ENCODE results near the gene KCNJ15.
"Not testable (repeated sequence)": the region's sequence is repeated elsewhere in the genome, so short reads cannot be mapped to it uniquely, and the experiment has no call there.

Gene KCNJ15

DNA sequence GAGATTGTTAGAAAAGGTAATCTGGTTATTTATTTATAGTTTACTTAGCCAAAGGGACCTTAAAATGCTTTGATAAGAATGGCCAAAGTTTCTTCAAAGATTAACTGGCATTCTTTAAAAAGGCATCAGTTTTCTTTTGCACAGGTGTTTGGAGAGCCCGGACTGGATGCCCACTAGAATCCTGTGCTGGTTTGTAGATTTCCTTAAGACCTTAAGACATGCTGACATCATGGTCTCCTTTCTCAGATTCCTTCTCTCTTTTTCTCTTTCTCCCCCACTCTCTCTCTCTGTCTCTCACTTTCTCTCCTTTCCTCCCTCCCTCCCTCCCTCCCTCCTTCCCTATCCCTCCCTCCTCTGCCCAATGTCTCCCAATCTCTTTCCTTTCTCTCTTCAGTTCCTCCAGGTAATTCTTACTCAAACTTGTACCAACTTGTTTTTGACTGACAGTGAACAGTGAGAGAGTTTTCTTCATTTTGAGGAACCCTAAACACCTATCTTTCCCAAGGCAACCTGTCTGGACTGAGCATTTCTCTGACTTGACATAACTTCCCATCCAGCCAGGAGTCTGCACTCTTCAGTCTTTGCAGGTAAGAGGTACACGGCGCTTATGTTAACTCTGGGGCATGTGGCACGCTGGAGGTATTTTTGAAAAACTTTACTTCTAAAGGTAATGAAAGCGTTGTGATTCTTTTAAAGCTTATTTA is at the start of gene KCNJ15:
Gene KCNJ15, plus strand, starts transcription at position 393 of the 704 bp plus-strand sequence. CDS start 42,271 bp downstream, outside the sequence.
- no peak for DNase-seq

DNA sequence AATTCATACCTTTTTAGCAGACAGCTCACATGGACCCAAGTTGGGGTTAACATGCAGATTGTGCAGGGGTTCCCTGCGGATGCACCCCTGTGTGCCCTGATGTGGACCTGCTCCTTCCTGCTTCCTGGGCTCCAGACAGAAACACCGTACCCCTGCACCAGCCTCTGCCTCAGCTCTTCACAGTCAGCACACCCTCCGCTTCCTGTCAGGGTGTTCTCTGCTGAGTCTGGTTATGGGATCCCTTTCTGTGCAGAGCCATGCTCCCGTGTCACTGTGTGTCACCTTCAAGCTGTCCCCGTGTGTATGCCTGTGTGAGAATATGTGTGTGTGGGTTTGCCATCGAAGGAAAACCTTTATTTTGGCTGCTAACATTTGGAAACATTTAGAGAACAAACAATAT is 48.7 kb upstream of the KCNJ15 start:
- no peak for DNase-seq

DNA sequence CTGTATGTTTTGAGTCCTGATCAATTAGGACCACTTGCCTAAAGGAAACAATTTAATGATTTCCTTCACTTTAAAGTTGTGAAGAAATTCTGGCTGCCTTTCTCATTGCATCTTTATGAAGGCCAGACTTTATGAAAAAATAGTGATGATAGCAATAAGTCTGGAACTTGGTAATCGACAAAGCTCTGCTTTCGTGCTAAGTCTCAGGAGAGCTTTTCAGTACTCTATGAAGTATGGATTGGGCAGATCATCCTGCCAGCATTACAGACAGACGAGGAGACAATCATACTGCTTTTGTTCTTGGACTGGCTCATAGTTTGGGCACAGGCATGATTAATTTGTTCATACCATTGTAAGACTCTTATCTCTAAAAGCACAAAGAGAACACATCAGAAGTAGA is 45.5 kb upstream of the KCNJ15 start:
- DNase-seq = no peak

DNA sequence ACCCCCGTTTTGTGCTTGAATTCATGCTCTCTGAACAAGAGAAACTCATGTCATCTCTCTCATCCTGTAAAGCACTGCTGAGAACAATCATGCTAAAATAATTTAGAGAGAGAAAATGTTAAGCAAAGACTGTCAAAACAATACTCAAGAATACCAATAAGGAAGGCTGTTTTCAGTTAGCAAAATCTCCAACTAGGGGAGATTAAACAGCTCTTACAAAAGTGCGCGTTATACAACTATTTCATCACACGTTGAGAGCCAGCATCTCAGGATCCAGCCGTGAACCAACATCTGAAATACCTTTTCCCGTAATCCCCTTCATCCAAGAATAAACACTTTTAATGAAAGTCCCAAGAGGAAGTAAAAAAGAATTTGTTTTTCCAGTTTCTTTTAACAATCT is 44.1 kb upstream of the KCNJ15 start:
- DNase-seq = no peak

DNA sequence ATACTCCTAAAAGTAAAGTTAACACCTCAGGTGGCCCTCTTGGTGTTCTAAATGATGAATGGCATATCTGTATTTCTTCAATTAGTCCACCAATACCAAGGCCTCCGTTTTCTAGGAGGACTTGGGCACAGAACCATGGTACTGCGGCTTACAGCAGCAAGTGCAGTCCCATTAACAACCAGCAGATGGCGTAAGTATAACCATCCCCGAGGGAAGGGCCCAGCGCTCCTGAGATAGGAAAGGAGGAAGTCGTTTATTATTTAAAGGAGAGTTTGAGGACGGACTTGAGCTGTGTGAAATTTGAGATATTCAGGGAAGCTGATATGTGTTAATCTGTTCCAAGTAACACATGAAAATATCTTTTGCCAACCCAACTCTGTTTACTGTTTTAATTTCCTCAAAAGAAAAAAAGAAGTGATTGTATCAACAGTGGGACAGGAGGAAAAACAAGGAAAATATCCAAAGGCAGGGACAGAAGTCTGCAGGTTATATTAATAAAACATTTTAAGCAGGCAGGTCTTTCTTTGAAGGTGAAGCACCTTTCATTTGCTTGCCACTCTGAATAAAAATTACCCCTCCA is 37.7 kb upstream of the KCNJ15 start:
- DNase-seq = peak; percentile 39

DNA sequence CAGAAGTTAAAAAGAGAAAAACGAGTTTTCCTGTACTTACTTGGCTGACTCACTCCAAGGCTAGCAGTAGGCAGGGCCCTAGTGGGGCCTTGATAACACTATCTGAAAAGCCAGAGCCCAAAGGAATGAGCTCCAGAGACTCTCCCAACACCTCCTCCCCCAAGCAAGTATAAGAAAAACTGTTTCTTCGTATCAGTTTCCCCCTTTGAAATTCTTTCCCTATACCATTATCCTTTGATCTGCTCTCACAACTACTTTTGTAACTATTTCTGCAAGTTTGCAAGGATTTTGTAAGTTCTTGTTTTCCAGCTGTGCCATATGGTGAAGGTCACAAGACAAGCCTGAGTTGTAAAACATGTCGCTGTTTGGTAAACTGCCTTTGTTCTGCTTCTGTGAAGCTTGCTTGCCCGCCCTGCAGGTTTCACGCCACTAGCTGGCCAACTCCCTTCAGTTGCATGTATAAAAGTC is 36.5 kb upstream of the KCNJ15 start:
- no peak for DNase-seq

DNA sequence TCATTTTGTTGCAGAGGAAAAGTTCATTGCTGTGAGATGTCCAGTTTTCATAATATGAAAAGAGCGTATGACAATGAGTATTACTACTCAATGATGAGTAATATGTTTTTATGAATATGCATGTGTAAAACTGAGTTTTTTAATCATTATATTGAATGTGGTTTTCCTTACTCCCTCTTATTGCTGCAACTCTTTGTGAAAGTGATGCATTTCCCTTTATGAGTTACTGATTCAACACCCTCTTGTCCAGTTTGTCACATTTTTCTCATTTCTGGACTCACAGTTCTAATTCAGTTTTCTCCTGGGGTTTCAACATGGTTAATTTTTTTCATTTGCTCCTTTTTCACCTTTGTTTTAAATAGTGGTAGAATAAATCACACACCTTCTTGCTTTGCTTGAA is 35.2 kb upstream of the KCNJ15 start:
- no peak for DNase-seq

DNA sequence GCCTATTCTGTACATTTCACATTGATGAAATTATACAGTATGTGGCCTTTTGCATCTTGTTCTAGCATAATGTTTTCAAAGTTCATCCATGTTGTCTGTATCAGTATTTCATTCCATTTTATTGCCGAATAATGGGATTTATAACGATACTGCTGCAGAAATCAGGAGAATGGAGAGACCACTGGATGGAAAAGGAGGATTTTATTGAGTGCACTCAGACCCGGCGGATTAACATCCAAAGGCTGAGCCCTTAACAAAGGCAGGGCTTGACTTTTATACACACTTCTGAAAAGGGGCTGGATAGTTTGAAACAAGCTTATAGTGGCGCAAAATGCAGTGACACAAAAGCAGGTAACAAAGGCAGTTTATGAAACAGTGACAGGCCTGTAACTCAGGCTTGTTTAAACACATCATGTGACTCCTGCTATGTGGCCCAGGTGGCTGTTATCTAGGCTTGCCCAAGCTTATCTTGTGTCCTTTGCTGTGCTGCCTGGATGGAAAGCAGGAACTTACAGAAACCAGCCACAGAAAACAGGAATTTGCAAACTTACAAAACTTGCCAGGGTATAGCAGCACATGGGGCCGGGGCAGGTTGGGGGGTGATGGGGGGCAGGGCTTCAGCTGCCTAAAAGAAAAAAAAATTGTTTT is 32.8 kb upstream of the KCNJ15 start:
- no peak for DNase-seq

DNA sequence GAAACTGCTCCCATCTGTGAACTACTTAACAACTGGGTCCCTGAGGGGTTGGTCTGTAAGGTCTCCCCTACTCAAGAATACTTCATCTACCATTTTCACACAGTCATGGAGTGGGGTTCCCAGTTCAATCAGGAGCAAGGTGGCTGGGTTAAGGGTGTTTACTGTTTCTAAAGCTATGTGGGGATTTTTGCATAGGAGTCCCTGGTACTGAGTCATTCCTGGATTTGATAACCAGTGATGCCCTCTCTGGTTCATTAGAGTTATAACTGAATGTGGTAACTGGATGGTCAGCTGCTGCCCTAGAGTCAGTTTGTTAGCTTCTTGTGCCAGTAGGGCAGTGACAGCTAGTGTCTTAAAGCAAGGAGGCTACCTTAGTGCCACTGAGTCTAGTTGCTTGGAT is 29.4 kb upstream of the KCNJ15 start:
- DNase-seq = no peak

DNA sequence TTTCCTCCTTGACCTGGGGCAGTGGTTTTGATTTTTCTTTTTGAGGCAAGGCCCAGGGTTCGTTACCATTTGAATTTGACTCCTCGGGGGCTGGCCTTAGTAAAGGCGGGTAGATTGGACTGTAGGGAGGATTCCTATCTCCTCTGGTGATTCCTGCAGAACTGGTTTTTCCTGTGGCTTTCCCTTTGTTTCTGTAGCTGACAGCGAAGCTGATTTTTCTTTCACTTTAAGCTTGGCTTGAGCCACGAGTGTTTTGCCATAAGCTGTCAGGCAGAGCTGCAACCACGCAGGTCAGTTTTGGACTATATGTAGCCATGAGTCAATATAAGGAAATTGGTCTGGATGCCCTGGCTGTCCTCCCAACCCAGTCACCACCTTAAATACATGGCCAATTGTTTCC is 28.7 kb upstream of the KCNJ15 start:
- DNase-seq = no peak

DNA sequence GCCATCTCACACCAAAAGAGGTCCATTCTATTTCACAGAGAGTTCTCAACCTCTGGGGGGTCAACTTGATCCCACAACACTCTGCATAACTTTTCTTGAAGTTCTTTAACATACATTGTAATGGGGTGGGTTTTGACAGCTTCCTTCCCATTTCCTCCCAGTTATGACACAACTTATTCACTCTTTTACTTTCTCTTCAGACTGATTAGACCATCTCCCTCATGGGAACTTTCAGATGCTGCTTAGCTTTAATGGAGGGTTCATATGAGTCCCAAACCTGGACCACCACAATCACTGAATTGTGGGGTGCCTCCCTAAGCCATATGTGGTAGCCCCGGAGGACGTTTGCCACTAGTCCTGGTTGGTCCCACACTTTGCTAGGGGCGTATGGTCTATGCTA is 28.3 kb upstream of the KCNJ15 start:
- no peak for DNase-seq

DNA sequence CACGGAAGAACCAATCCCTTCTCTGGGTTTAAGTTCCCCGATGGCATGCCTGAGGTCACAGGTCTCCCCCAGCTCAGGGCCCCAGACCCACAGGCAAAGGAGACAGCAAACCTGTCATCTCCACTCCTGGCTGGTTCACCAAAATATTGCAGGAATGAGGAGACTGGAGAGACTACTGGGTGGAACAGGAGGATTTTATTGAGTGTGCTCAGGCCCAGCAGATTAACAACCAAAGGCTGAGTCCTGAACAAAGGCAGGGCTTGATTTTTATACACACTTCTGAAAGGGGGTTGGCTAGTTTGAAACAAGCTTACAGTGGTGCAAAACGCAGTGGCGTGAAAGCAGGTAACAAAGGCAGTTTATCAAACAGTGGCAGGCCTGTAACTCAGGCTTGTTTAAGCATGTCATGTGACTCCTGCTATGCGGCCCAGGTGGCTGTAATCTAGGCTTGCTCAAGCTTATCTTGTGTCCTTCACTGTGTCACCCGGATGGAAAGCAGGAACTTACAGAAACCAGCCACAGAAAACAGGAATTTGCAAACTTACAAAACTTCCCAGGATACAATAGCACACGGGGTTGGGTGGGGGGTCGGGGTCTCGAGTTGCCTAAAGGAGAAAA is 27.4 kb upstream of the KCNJ15 start:
- DNase-seq = no peak

DNA sequence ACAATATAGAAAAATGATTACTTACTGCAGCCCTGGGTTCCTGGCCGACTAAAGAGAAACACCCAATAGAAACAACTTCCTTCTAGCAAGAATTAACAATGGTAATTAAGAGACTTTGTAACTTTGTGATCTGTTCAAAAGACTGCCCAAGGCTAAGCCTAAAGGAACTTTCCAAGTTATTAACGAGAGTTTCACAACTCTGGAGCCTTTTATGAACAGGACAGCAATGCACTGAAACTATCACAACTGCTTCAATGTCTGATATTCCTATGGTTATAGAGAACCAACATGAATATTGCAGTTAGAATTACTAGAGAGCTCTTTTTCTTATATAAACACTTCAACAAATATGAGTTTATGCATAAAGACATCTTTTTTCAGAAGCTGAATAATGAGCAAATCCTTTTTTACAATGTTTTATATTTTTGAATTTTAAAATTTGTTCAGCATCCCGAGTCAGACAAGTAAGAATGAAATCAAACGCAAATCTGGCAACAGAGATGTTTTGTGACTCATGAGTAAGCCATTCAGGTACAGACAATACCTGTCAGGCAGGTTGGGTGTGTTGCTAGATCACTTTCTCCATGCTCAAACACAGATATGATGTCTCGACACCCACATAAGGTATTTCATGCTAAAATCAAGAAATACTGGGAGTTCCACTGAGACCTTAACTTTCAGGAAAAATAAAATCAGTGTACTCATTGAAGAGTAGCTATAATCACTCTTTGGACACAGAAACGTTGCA is 22.2 kb upstream of the KCNJ15 start:
- no peak for DNase-seq

DNA sequence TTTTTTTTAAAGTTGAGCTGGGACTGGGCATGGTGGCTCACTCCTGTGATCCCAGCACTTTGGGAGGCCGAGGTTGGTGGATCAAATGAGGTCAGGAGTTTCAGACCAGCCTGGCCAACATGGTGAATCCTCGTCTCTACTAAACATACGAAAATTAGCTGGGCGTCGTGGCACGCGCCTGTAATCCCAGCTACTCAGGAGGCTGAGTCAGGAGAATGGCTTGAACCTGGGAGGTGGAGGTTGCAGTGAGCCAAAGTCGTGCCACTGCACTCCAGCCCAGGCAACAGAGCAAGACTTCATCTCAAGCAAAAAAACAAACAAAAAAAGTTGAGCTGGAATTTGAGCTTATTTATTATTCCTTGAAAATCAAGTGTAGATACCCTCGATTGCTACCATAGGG is 21.5 kb upstream of the KCNJ15 start:
- not testable (repeated sequence) for DNase-seq

DNA sequence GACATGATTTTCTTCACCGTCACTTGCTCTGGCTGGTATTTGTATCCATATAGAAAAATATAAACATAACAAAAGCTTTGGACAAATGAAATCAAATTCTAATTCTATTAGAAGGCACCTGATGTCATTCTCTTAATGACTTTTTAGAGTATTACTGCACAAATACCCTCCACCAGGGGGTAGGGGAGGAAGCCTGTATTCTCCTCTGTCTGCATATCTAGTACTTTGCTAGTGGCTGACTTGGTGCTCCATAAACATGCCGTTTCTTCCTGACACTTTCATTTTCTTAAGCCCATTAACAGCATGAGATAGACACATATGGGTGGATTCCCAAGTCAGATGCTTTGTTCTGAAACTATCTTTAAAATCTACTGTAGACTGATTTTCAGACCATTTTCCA is 20.6 kb upstream of the KCNJ15 start:
- DNase-seq = no peak

DNA sequence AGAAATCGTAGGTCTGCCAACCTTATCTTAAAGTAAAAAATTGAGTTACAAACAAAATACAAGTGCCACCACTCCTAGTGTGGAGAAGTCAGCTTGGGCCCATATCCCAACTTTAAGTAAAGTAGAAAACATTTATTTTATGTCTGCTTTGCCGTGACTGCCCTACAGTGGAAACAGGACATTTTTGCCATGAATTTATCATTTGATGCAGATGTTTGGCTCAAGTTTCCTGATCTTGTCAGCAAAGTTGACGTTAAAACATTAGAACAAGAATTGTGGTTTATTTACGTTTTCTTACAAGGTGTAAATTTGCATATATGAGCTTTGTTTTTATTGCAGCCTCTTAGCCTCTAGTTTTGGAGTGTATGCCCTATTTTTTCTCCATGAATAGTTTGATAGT is 17.1 kb upstream of the KCNJ15 start:
- DNase-seq = no peak

DNA sequence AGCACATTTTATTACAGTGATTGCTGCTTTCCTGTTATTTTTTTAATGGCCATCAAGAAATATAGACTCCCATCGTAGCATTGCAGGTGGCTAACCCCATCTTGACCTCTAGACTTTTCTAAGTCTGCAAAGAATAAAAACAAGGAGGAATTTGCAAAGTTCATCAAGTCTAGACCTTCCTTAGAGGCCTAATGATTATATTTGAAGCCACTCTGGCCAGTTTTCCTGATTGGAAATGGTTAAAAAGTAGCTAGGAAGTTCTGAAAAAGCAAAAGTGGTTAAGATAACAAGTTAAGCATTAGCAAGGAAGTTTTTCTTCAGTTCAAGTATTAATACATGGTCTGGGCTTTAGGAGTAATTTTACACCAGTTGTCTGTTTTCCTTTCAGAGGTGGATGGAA is 16.7 kb upstream of the KCNJ15 start:
- DNase-seq = no peak

DNA sequence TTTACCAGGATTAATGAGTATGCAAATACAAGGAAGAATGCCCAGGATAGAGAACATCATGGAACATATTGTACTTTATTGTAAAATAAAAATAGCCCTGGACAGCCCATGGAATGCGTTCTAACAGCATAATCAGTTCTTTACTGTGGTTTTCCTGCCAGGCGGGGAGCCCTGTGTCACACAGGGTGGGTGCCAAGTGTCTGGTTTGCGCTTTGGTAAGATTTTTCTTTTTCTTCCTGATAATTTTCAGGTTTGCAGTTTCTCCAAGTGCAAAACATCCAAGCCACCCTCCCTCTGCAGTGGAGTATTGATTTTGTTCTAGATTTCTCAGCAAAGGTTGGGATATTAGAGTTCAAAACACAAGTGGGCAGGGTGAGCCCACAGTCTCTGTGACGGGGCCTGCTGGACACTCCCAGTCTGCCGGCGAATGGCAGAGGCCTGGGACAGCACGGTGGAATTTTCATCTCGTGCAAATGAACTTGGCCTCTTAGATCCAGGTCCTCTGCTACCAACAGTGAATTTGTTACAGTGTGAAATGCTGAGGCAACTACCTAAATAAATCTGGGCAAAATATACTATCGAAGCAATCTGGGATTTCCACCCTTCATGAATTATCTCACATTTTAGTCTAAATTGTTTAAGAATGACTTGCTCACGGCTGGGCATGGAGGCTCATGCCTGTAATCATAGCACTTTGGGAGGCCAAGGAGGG is 15.6 kb upstream of the KCNJ15 start:
- DNase-seq = no peak

DNA sequence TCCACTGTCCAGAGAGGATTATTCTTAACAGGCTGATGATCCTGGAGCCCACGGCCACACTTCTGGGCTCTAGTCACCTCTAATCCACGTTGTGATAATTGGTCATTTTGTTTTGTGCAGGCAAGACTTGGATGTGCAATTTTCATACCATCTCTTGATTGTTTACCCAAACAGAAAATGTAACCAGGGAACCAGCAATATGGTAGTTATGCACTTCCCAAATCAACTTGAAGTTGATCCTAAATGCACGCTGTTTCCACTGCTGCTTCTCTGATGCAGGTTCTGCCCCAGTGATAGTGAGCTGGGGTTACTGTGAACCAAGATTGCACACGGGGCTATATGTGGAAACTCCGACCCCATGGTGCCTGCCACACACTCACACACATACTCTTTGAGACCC is 14.7 kb upstream of the KCNJ15 start:
- DNase-seq = no peak

DNA sequence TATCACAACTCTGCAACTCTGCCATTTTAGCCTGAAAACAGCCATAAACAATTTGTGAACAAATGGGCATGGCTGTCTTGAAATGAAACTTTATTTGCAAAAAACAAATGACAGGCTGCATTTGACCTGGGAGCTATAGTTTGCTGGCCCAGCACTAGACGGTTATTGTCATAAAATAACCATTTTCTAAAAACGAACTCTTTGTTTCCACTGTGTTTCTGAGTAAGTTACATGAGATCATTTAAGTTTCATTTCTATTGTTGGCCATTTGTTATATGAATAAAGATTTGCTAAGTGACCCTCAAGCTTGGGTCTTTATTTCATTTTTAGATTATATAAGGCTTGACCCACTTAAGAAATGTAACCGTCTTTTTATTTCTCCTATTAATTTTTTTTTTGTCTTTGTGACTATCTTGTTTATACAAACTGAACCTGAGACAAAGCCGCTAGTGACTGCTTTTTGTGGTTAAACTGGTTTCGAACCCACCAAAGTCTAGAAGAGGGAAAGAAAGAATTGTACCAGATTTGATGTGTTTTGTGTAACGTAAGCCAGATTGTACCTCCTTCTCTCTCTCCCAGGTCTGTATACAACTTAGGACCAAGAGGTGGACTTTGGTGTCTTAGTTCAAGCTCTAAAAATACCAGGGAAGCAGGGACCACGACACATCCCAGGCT is 12.9 kb upstream of the KCNJ15 start:
- no peak for DNase-seq

DNA sequence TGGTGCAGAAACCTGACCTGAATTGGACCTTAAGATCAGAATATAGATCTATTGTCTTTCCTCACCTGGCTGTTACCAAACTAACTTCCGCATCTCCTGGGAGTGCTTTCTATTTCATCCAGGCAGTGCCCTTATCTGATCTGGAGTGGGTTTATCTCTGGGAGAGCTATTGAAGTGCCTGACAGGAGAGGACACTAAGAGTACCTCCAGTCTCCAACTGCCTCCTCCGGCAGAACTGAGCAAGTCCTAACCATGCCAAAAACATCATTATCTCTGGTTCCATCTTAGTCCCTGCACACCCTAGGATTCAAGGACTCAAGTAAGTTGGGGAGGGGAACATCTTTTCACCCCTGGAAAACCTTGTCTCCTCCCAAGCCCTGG is 12.4 kb upstream of the KCNJ15 start:
- no peak for DNase-seq

All from NCI-H1436 (cell line).